Right atrium auricular region (tissue), 2 donors: ENCODE measurements around the gene ACBD3. TPM values are rescaled to one million over a fixed set of nuclear protein-coding genes. Genes with fewer than 3 reads are reported as not detected.

Experiments
- DNase-seq: peaks from one replicate; pipeline ENCODE4 v3.0.0-alpha.2; 2019; ENCODE audit warnings: low spot score
- H3K27ac ChIP-seq, 2 donors: fragments of 200-600 bp; sonication (generic); 1 replicate in 1 of 2; 2 replicates in 1 of 2; pipeline ENCODE4 v1.5.1; 2016 to 2019
- H3K27me3 ChIP-seq, 2 donors: fragments of 200-600 bp; sonication (generic); one replicate each; pipeline versions ENCODE4 v1.5.1 to v1.6.0; 2017 to 2019
- H3K36me3 ChIP-seq: fragments of 200-600 bp; sonication (generic); one replicate; pipeline ENCODE4 v1.5.1; 2016
- H3K4me1 ChIP-seq, 2 donors: fragments of 200-600 bp; sonication (generic); one replicate each; pipeline versions ENCODE4 v1.5.1 to v1.6.0; 2017 to 2019
- H3K4me3 ChIP-seq, 2 donors: fragments of 200-600 bp; sonication (generic); 1 replicate in 1 of 2; 2 replicates in 1 of 2; pipeline ENCODE4 v1.5.1; 2017 to 2019; ENCODE audit warnings: mild to moderate bottlenecking in 1 of 2, moderate library complexity in 1 of 2
- H3K9me3 ChIP-seq, 2 donors: fragments of 200-600 bp; sonication (generic); one replicate each; pipeline ENCODE4 v1.5.1; 2019
- CTCF ChIP-seq, 2 donors: fragments of 200-600 bp; sonication (generic); IDR thresholded peaks; one replicate each; pipeline ENCODE4 v1.5.1; 2019; ENCODE audit warnings: antibody characterized with exemption in 2 of 2
- total RNA-seq, 2 donors: library from RNA; depleted of rRNA; stranded (reverse); fragments of >200 nt; gene quantifications; one replicate each; pipeline ENCODE4 v1.1.0, GENCODE V29; 2016

Gene ACBD3
- total RNA-seq, 2 donors from 2014 or later = 32.9 to 48.8 TPM

- H3K9me3 ChIP-seq = no peaks in the 10 kb centered on the region
- no peaks in the 10 kb centered on the region for H3K27me3 ChIP-seq
- H3K4me3 ChIP-seq = no peak overlapping the region
- no peaks in the 10 kb centered on the region for H3K36me3 ChIP-seq
- H3K27ac ChIP-seq = no peak overlapping the region
- no peak for TF ChIP-seq CTCF (IDR thresholded peaks at IDR 0.05)
- no peak for DNase-seq
- H3K4me1 ChIP-seq = no peaks in the 10 kb centered on the region
These were observed 28.7 kb upstream of the ACBD3 start for GRCh38 chr1:226215239-226215638.

- Histone ChIP-seq H3K36me3 (no peaks in the 10 kb centered on the region), H3K27me3 (no peaks in the 10 kb centered on the region), H3K9me3 (no peaks in the 10 kb centered on the region), H3K27ac (no peak overlapping the region), H3K4me1 (no peaks in the 10 kb centered on the region), H3K4me3 (no peak overlapping the region)
- no peak for DNase-seq
- no peak for TF ChIP-seq CTCF (IDR thresholded peaks at IDR 0.05)
These were observed 26.0 kb upstream of the ACBD3 start for GRCh38 chr1:226212545-226212944.

- TF ChIP-seq CTCF (IDR thresholded peaks at IDR 0.05) = no peak
- no peak overlapping the region for H3K27ac ChIP-seq
- no peaks in the 10 kb centered on the region for H3K9me3 ChIP-seq
- no peak overlapping the region for H3K4me3 ChIP-seq
- no peaks in the 10 kb centered on the region for H3K4me1 ChIP-seq
- DNase-seq = no peak
- H3K27me3 ChIP-seq = no peaks in the 10 kb centered on the region
- no peaks in the 10 kb centered on the region for H3K36me3 ChIP-seq
These were observed 24.8 kb upstream of the ACBD3 start for GRCh38 chr1:226211181-226211821.

GRCh38 chr1:226210571-226211176, 24.1 kb upstream of the ACBD3 start:
- no peak for TF ChIP-seq CTCF (IDR thresholded peaks at IDR 0.05)
- DNase-seq = no peak
- no peak overlapping the region for H3K27ac ChIP-seq
- H3K36me3 ChIP-seq = no peaks in the 10 kb centered on the region
- no peaks in the 10 kb centered on the region for H3K9me3 ChIP-seq
- no peaks in the 10 kb centered on the region for H3K4me1 ChIP-seq
- no peak overlapping the region for H3K4me3 ChIP-seq
- H3K27me3 ChIP-seq = no peaks in the 10 kb centered on the region

- Histone ChIP-seq H3K9me3 (no peaks in the 10 kb centered on the region), H3K36me3 (no peaks in the 10 kb centered on the region), H3K4me1 (no peaks in the 10 kb centered on the region), H3K27me3 (no peaks in the 10 kb centered on the region), H3K4me3 (no peak overlapping the region), H3K27ac (no peak overlapping the region)
- TF ChIP-seq CTCF (IDR thresholded peaks at IDR 0.05) = no peak
- DNase-seq = no peak
These were observed 22.9 kb upstream of the ACBD3 start for GRCh38 chr1:226209307-226210059.
